HepG2 (cell line): Measurements from ENCODE around the gene TEAD1. TPM values are rescaled to one million over a fixed set of nuclear protein-coding genes. Genes with fewer than 3 reads are reported as not detected.

ENCODE experiments used
- ATAC-seq: fragments of 200-7000 bp; cut with Tn5 transposase; 3 replicates; pipeline ENCODE4 v1.9.1; 2020; ENCODE audit warnings: mild to moderate bottlenecking, moderate library complexity
- BruUV-seq: library from RNA; stranded (reverse); fragments of 400-500 nt; replicated peaks from 2 replicates; lab custom pipeline; 2021; lab: Mats Ljungman, UMichigan
- CTCF ChIA-PET: fragments of 300-600 bp; formaldehyde crosslinking; extraction: SDS; loops from one replicate; lab custom pipeline; 2021; ENCODE audit warnings: low total read pairs, inconsistent platforms, low intra/inter-chr PET ratio; lab: Yijun Ruan, JAX
- POLR2A ChIA-PET: fragments of 350-600 bp; sonication (Branson Sonifier 250); formaldehyde crosslinking; loops from one replicate; lab custom pipeline; 2020; ENCODE audit warnings: antibody characterized with exemption, inconsistent platforms; lab: Yijun Ruan, JAX
- DNase-seq: peaks from one replicate; pipeline ENCODE4 v3.0.0-alpha.2; 2015; ENCODE audit warnings: low spot score
- FAIRE-seq: peaks from 3 replicates; lab custom pipeline; 2011; peaks lifted over from hg19 to GRCh38; lab: Jason Lieb, UNC
- H2AFZ ChIP-seq: one replicate; pipeline ENCODE4 v1.6.1; 2011; ENCODE audit warnings: low read length, inconsistent platforms
- H3K27ac ChIP-seq: fragments of 300-600 bp; 3 replicates; pipeline ENCODE4 v1.8.0; 2011; ENCODE audit warnings: mixed run types, mild to moderate bottlenecking, mixed read lengths, low read length, inconsistent platforms; ENCODE audit not compliant: insufficient read depth; ENCODE audit errors: extremely low read length
- H3K27me3 ChIP-seq, 2 experiments: fragments of 200-600 bp in 1 of 2; 2 replicates in 1 of 2; 3 replicates in 1 of 2; pipeline versions ENCODE4 v1.6.0 to v1.8.0; 2011; ENCODE audit warnings: low read length in 2 of 2, mild to moderate bottlenecking in 2 of 2, moderate library complexity in 2 of 2, inconsistent platforms in 1 of 2; ENCODE audit not compliant: insufficient read depth in 2 of 2, control insufficient read depth in 1 of 2
- H3K36me3 ChIP-seq, 2 experiments: fragments of 200-600 bp in 1 of 2; replicated peaks in 1 of 2; 2 replicates in 1 of 2; 3 replicates in 1 of 2; pipeline versions ENCODE4 v1.5.1 to v1.8.0; 2011; ENCODE audit warnings: low read length in 2 of 2, inconsistent platforms in 1 of 2; ENCODE audit not compliant: insufficient read depth in 2 of 2, control insufficient read depth in 1 of 2
- H3K4me1 ChIP-seq: 2 replicates; pipeline ENCODE4 v1.5.1; 2012; ENCODE audit warnings: low read length, inconsistent platforms; ENCODE audit not compliant: insufficient read depth
- H3K4me2 ChIP-seq: 2 replicates; pipeline ENCODE4 v1.6.0; 2011; ENCODE audit warnings: low read depth, low read length, inconsistent platforms
- H3K4me3 ChIP-seq, 3 experiments: fragments of 200-600 bp in 1 of 3; sonication (generic), shearing (Covaris generic) in 1 of 3; replicated peaks in 1 of 3; 2 replicates each; pipeline ENCODE4 v1.5.1; 2011 to 2016; ENCODE audit warnings: low read length in 3 of 3, inconsistent platforms in 2 of 3, low read depth in 2 of 3, mild to moderate bottlenecking in 2 of 3, control low read depth in 1 of 3, mixed read lengths in 1 of 3; ENCODE audit not compliant: insufficient read depth in 1 of 3
- H3K79me2 ChIP-seq: one replicate; pipeline ENCODE4 v1.6.1; 2011; ENCODE audit warnings: low read length, inconsistent platforms; ENCODE audit not compliant: insufficient read depth
- H3K9ac ChIP-seq: 2 replicates; pipeline ENCODE4 v1.6.0; 2011; ENCODE audit warnings: mild to moderate bottlenecking, low read depth, low read length, inconsistent platforms; ENCODE audit not compliant: insufficient read depth
- H3K9me3 ChIP-seq: 2 replicates; pipeline ENCODE4 v1.5.1; 2012; ENCODE audit warnings: mild to moderate bottlenecking, low read length
- H4K20me1 ChIP-seq: 2 replicates; pipeline ENCODE4 v1.6.0; 2011; ENCODE audit warnings: inconsistent platforms, mild to moderate bottlenecking, low read length, moderate library complexity; ENCODE audit not compliant: insufficient read depth
- GLMP ChIP-seq: sonication (generic); formaldehyde crosslinking; IDR thresholded peaks from 2 replicates; pipeline ENCODE4 v1.9.0; 2021; ENCODE audit warnings: missing genetic modification reagents, mild to moderate bottlenecking, borderline replicate concordance
- RBFOX2 ChIP-seq: fragments of 200-400 bp; formaldehyde crosslinking; IDR thresholded peaks from 2 replicates; pipeline ENCODE4 v1.6.1; 2017; ENCODE audit warnings: low read depth, mild to moderate bottlenecking, low read length
- SMARCC2 ChIP-seq: fragments of 450-650 bp; IDR thresholded peaks from 2 replicates; pipeline ENCODE4 v1.6.1; 2017; ENCODE audit warnings: antibody characterized with exemption, mild to moderate bottlenecking
- TFAP4 ChIP-seq: sonication (generic); IDR thresholded peaks from 2 replicates; pipeline ENCODE4 v1.6.1; 2016; ENCODE audit warnings: low read depth, borderline replicate concordance
- ZBTB14 ChIP-seq: sonication (generic); formaldehyde crosslinking; IDR thresholded peaks from 2 replicates; pipeline ENCODE4 v1.4.0; 2020; ENCODE audit warnings: missing genetic modification reagents
- ZBTB2 ChIP-seq: sonication (generic); formaldehyde crosslinking; IDR thresholded peaks from 2 replicates; pipeline ENCODE4 v1.8.0; 2022; ENCODE audit warnings: low read depth, missing genetic modification reagents
- ZNF281 ChIP-seq: sonication (generic); formaldehyde crosslinking; IDR thresholded peaks from 2 replicates; pipeline ENCODE4 v1.4.0; 2020; ENCODE audit warnings: missing genetic modification reagents, borderline replicate concordance
- ZNF652 ChIP-seq: IDR thresholded peaks from 2 replicates; pipeline ENCODE4 v1.6.1; 2016; ENCODE audit warnings: low read depth, borderline replicate concordance
- WGBS: methylation state at CpG from one replicate; pipeline ENCODE4 v1.1.6; 2017; ENCODE audit warnings: low lambda C conversion rate; 5-methylcytosine and 5-hydroxymethylcytosine counted together
- in situ Hi-C: cut with HindIII; loops from 2 replicates; pipeline ENCODE4 v1.10.0; 2017; ENCODE audit warnings: low pct_unique_long_range_greater_than_20kb; ENCODE audit not compliant: extremely low pct_ligation_motif_present
- intact Hi-C: fragments of 100-400 bp; cut with micrococcal nuclease; formaldehyde crosslinking; loops from one replicate; pipeline ENCODE4 v1.10.0; 2022; ENCODE audit not compliant: unreplicated experiment
- polyA plus RNA-seq, 8 experiments: library from polyadenylated mRNA; depleted of rRNA in 3 of 8; stranded (reverse) in 7 of 8; unstranded in 1 of 8; fragments of >200 nt; fragmentation: Illumina TruSeq in 4 of 8; extraction: Trizol in 4 of 8; gene quantifications; 2 replicates each; pipeline versions ENCODE4 v1.2.1 to v1.2.3, GENCODE V29; 2011 to 2016; ENCODE audit warnings: low read depth in 4 of 8, missing spikeins in 1 of 8, mixed read lengths in 1 of 8; ENCODE audit not compliant: insufficient read depth in 1 of 8
- total RNA-seq, 5 experiments: library from RNA; depleted of rRNA; stranded (reverse); fragments of >200 nt; fragmentation: Illumina TruSeq; extraction: Trizol; gene quantifications; 2 replicates each; pipeline ENCODE4 v1.2.3, GENCODE V29; 2016; ENCODE audit warnings: low read depth in 1 of 5

TEAD1 gene
- total and polyA plus RNA-seq, 2 of the 13 experiments (the other 11 are each of a cell fraction or from before 2014, with no cell fraction given): 20.1 to 30.5 TPM

GRCh38 chr11:12817681-12818332 is 143.6 kb downstream of the TEAD1 start:
- CTCF ChIA-PET: no interaction called here
- Histone ChIP-seq H3K4me1 (peaks cover 40% of the 10 kb centered on the region), H2AFZ (no peak overlapping the region), H3K4me3 (no peak overlapping the region), H3K9me3 (no peaks in the 10 kb centered on the region), H3K4me2 (no peak overlapping the region), H3K9ac (no peak overlapping the region), H3K27me3 (no peaks in the 10 kb centered on the region), H3K27ac (no peak overlapping the region), H3K36me3 (peaks cover 0 to 2% of the 10 kb centered on the region in 2 experiments; a peak in 1 of 5 replicates), H3K79me2 (peaks cover 7% of the 10 kb centered on the region), H4K20me1 (no peaks in the 10 kb centered on the region)
- WGBS: 98% methylated on average over 6 of the region's 6 CpGs
- FAIRE-seq (no peak), DNase-seq (no peak), ATAC-seq (no peak)
- in situ Hi-C loops: no loop called here
- TF ChIP-seq TFAP4 (no peak), GLMP (CRISPR knock-in tag) (no peak)
- intact Hi-C loops: no loop called here
- POLR2A ChIA-PET: no interaction called here
- BruUV-seq: no TSS peak

GRCh38 chr11:12818333-12819015 is 144.3 kb downstream of the TEAD1 start:
- in situ Hi-C loops: no loop called here
- H4K20me1 ChIP-seq: no peaks in the 10 kb centered on the region
- H3K9me3 ChIP-seq: no peaks in the 10 kb centered on the region
- ChIA-PET POLR2A (no interaction called here), CTCF (no interaction called here)
- 98% methylated on average over 4 of the region's 4 CpGs for WGBS
- H3K79me2 ChIP-seq: peaks cover 11% of the 10 kb centered on the region
- H3K36me3 ChIP-seq: peaks cover 0 to 2% of the 10 kb centered on the region in 2 experiments; a peak in 1 of 5 replicates
- FAIRE-seq (no peak), DNase-seq (no peak), ATAC-seq (no peak)
- intact Hi-C loops: no loop called here
- no peak overlapping the region for H3K4me2 ChIP-seq
- no peaks in the 10 kb centered on the region for H3K27me3 ChIP-seq
- H3K4me3 ChIP-seq: no peak overlapping the region
- H3K27ac ChIP-seq: no peak overlapping the region
- H3K4me1 ChIP-seq: peaks cover 40% of the 10 kb centered on the region
- H3K9ac ChIP-seq: no peak overlapping the region
- H2AFZ ChIP-seq: no peak overlapping the region
- no TSS peak for BruUV-seq
- TF ChIP-seq RBFOX2: no peak
- no peak for TF ChIP-seq ZNF281 (CRISPR knock-in tag)
- no peak for TF ChIP-seq ZBTB2 (CRISPR knock-in tag)
- no peak for TF ChIP-seq SMARCC2
- TF ChIP-seq ZNF652 (CRISPR knock-in tag): no peak
- TF ChIP-seq ZBTB14 (CRISPR knock-in tag): no peak
